GM12878 (cell line): ENCODE measurements around the gene GRK2. TPM values are rescaled to one million over a fixed set of nuclear protein-coding genes. Genes with fewer than 3 reads are reported as not detected.

Experiments used
- BMI1 ChIP-seq: fragments of 450-650 bp; IDR thresholded peaks from 2 replicates; pipeline ENCODE4 v1.6.1; 2016; ENCODE audit warnings: mild to moderate bottlenecking, moderate library complexity, borderline replicate concordance
- CHD1 ChIP-seq: IDR thresholded peaks from 2 replicates; pipeline ENCODE4 v1.6.1; 2012; ENCODE audit warnings: low read depth, low read length, improper control_type of control experiment
- CTCF ChIP-seq, 3 experiments: IDR thresholded peaks in 2 of 3; conservative IDR thresholded peaks in 1 of 3; 2 replicates each; pipeline ENCODE4 v1.5.1; 2011; ENCODE audit warnings: low read depth in 3 of 3, low read length in 3 of 3, mild to moderate bottlenecking in 3 of 3, control low read depth in 2 of 3, moderate library complexity in 2 of 3, inconsistent platforms in 1 of 3, mixed read lengths in 1 of 3; ENCODE audit not compliant: control insufficient read depth in 2 of 3, insufficient read depth in 1 of 3; ENCODE audit errors: extremely low read depth in 1 of 3
- CUX1 ChIP-seq: IDR thresholded peaks from 2 replicates; pipeline ENCODE4 v1.6.1; 2012; ENCODE audit warnings: improper control_type of control experiment, low read depth, low read length; ENCODE audit not compliant: insufficient replicate concordance
- HDGF ChIP-seq: fragments of 450-650 bp; IDR thresholded peaks from 2 replicates; pipeline ENCODE4 v1.6.1; 2016; ENCODE audit warnings: antibody characterized with exemption
- IRF4 ChIP-seq: IDR thresholded peaks from 2 replicates; pipeline ENCODE4 v1.6.1; 2011; ENCODE audit warnings: low read depth, low read length
- JUNB ChIP-seq: IDR thresholded peaks from 2 replicates; pipeline ENCODE4 v1.6.1; 2016; ENCODE audit warnings: antibody characterized with exemption, mild to moderate bottlenecking
- MLLT1 ChIP-seq: fragments of 450-650 bp; IDR thresholded peaks from 2 replicates; pipeline ENCODE4 v1.6.1; 2016; ENCODE audit warnings: mild to moderate bottlenecking
- NBN ChIP-seq: fragments of 450-650 bp; IDR thresholded peaks from 2 replicates; pipeline ENCODE4 v1.6.1; 2016
- PML ChIP-seq: IDR thresholded peaks from 2 replicates; pipeline ENCODE4 v1.6.1; 2012; ENCODE audit warnings: low read length, inconsistent platforms
- POLR2AphosphoS5 ChIP-seq: IDR thresholded peaks from 2 replicates; pipeline ENCODE4 v1.6.1; 2011; ENCODE audit warnings: mild to moderate bottlenecking, low read length, inconsistent platforms
- SMAD1 ChIP-seq: fragments of 450-650 bp; IDR thresholded peaks from 2 replicates; pipeline ENCODE4 v1.6.1; 2018; ENCODE audit warnings: mild to moderate bottlenecking, low read depth; ENCODE audit not compliant: partially characterized antibody
- SMC3 ChIP-seq: IDR thresholded peaks from 2 replicates; pipeline ENCODE4 v1.6.1; 2011; ENCODE audit warnings: low read length, improper control_type of control experiment, borderline replicate concordance
- SP1 ChIP-seq: IDR thresholded peaks from one replicate; pipeline ENCODE4 v1.6.1; 2011; ENCODE audit warnings: low read depth, low read length
- TBL1XR1 ChIP-seq: IDR thresholded peaks from 2 replicates; pipeline ENCODE4 v1.6.1; 2012; ENCODE audit warnings: low read depth, low read length, improper control_type of control experiment
- WRNIP1 ChIP-seq: IDR thresholded peaks from 2 replicates; pipeline ENCODE4 v1.6.1; 2011; ENCODE audit warnings: low read depth, low read length, improper control_type of control experiment, borderline replicate concordance
- ZBTB11 ChIP-seq: fragments of 450-650 bp; formaldehyde crosslinking; IDR thresholded peaks from 2 replicates; pipeline ENCODE4 v1.5.0; 2022; ENCODE audit warnings: mild to moderate bottlenecking, missing genetic modification characterization
- polyA plus RNA-seq, 11 experiments: library from polyadenylated mRNA; depleted of rRNA in 4 of 11; unstranded in 6 of 11; stranded (reverse) in 5 of 11; fragments of >200 nt; fragmentation: Nextera tagmentation in 4 of 11; fragmentation: Illumina TruSeq in 1 of 11; extraction: Ambion mirVana in 4 of 11; extraction: Trizol in 1 of 11; gene quantifications; 1 replicate in 1 of 11; 2 replicates in 10 of 11; pipeline versions ENCODE4 v1.2.1 to v1.2.3, GENCODE V29; 2011 to 2016; ENCODE audit warnings: inconsistent platforms in 2 of 11, missing spikeins in 2 of 11, low read depth in 1 of 11
- total RNA-seq, 4 experiments: library from RNA; depleted of rRNA in 3 of 4; stranded (reverse); fragments of >200 nt in 3 of 4; fragmentation: Illumina TruSeq in 1 of 4; extraction: Trizol in 1 of 4; gene quantifications; 2 replicates each; pipeline versions ENCODE4 v1.2.1 to v1.2.3, GENCODE V29; 2013 to 2021

Gene GRK2
- total and polyA plus RNA-seq, 10 of the 15 experiments (the other 5 are each of a cell fraction or from before 2014, with no cell fraction given): 1.0 to 160 (median 66.1) TPM

- TF ChIP-seq PML: peak; percentile 92
- TF ChIP-seq SMAD1: no peak
- TF ChIP-seq BMI1: no peak
- TF ChIP-seq MLLT1: peak; percentile 99
- TF ChIP-seq WRNIP1: no peak; the same call in 1 of the 2 replicates
- TF ChIP-seq CTCF (IDR thresholded peaks at IDR 0.05 in 2 of 3, conservative IDR thresholded peaks at IDR 0.05 in 1 of 3; ENCODE audit: control insufficient read depth in 2 of 3, extremely low read depth in 1 of 3, insufficient read depth in 1 of 3, low read depth in 3 of 3, low read length in 3 of 3): peak in 1 of 3 experiments; percentile 6; a peak in 1 of 6 replicates
- TF ChIP-seq SP1: peak; percentile 69
- TF ChIP-seq HDGF: peak; percentile 91
- no peak; the same call in 1 of the 2 replicates for TF ChIP-seq SMC3
- TF ChIP-seq NBN: 0 out of 2 replicates have a peak, but pooled peaks have one; percentile 36
- 0 out of 2 replicates have a peak, but pooled peaks have one; percentile 6 for TF ChIP-seq TBL1XR1
- TF ChIP-seq CUX1: no peak
- peak; percentile 98 for TF ChIP-seq POLR2AphosphoS5
- TF ChIP-seq IRF4: 0 out of 2 replicates have a peak, but pooled peaks have one; percentile 7
- no peak for TF ChIP-seq CHD1
- TF ChIP-seq ZBTB11 (CRISPR knock-in tag): no peak
- TF ChIP-seq JUNB: peak; percentile 25; the same call in 1 of the 2 replicates
Measured at GRCh38 chr11:67239783-67240575, 26.3 kb upstream of the GRK2 start (continued).
